GM12873 (cell line): Measurements from ENCODE around the gene ANKRD34C.

Source experiments
- CTCF ChIP-seq: IDR thresholded peaks from 2 replicates; pipeline ENCODE4 v1.5.1; 2012; ENCODE audit warnings: low read depth, mild to moderate bottlenecking, moderate library complexity, low read length, control low read depth; ENCODE audit not compliant: insufficient read depth; ENCODE audit errors: missing control alignments

ANKRD34C gene

DNA sequence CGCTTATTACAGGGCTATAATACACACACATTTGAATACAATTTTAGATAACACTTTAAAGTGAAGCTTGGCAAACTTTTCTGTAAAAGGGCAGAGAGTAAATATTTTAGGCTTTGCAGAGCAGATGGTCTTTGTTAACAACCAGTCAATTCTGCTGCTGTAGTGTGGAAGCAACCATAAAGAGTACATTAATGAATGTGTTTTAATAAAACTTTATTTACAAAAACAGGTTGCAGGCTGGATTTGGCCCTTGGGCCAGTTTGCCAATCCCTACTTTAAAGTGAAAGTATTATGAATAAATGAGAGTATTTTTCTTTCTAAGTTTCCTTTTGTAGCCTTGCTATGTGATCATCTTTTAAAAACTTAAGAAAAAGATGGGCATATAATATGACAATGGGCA is 20.7 kb upstream of the ANKRD34C start:
- no peak for TF ChIP-seq CTCF

DNA sequence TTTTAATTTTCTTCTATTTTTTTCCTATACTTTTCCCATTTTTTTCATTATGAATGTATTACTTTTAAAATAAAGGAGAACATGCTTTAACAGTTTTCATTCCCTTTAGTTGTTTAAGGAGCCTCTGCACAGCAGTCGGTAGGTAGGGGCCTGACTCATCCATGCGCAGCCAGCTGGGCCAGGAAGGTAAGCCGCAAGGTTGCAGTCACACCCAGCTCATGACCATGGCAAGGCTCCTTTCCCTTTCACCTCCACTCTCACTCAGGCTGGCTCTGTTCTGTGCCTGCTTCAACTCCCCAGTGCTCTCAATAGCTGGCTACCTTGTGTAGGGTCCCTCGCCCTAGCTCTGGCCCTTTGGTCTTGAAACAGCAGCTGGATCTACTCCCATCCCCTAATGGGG is 17.4 kb upstream of the ANKRD34C start:
- TF ChIP-seq CTCF: no peak

DNA sequence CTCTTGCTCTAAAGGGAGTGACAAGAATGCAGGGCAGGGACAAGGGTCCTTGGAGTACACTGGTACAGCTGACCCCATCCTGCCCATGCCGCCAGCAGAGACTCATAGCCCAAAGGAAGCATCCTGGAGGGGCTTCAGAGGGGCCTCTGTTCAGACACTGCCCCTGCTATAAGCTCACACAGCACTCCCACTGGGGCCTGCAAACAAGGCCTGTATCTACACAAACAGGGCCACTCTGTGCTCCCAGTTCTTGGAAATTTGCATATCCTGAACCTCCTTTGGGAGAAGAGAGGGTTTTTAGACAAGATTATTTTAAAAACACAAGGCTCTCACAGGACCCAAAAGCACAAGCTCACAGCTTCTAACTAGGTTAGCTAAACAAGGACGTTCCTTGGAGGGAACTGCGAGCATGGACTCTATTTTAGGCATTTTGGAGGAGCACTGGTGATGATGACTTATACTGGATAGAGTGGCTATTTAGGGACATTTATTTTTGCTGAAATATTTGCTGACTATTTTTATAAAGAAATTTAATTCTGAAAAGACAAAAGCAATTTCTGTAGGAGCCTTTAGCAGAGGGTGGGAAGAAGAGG is 16.4 kb upstream of the ANKRD34C start:
- TF ChIP-seq CTCF: no peak

DNA sequence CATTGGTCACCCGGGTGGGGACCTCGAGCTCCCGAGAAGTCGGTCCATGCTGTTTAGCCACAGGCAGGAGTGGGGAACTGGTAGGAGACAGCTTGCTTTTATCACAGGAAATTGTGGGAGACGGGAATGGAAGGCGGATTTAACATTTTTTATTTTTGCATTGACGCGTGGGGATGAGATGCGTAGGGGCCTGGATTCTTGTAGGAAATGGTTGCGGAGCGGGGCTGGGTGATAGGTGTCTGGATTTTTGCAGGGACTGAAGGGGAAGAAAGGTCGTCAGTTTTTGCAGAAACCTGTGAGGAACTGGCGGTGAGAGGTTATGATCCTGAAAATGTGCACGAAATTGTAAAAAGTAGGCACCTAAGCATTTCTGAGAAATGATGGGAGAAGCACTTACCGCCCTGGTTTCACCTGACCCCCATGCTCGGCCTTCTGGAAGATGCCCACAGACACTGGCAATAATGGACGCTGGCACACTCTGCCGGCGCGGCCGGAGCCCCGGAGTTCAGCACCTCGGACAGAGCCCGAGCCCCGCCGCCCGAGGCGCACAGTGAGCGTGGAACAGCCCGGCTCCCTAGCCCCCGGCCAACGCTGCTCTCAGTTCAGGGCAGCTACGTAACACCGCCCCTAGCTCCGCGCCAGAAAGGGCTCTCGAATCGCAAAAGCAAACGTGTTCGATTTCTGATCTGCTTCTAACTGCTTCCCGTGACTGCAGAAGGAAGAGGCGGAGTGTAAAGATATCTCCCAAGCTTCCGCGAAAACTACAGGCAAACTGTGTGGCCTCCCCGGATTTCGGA is 928 bp downstream of the ANKRD34C start:
- no peak for TF ChIP-seq CTCF

GRCh38 chr15:79290642-79291275 is 8.2 kb downstream of the ANKRD34C start:
- no peak for TF ChIP-seq CTCF

DNA sequence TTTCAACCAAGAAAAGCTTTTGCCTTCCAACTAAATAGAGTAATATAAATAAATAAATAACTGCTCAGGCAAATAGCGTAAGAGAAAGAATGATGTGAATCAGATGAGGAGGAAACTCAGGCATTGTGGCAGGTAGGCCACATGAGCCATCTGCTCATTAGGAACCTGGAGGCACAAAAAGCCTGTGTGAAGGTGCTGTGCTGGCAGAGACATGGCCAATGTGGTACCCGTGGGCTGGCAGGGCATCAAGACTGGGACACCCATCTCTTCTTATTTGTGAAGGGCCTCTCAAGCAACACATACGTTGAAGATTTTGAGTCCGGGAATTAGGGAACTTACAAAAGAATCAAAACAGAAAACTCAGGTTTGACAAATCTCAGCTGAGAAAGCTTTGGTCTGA is 9.5 kb downstream of the ANKRD34C start:
- TF ChIP-seq CTCF: no peak

GRCh38 chr15:79294075-79294474 is 11.6 kb downstream of the ANKRD34C start:
- TF ChIP-seq CTCF: no peak
